H1 (cell line): ENCODE results near the gene CYSRT1. TPM values are rescaled to one million over a fixed set of nuclear protein-coding genes. Genes with fewer than 3 reads are reported as not detected.

Experiments
- ATF2 ChIP-seq: IDR thresholded peaks from 2 replicates; pipeline ENCODE4 v1.6.1; 2012; ENCODE audit warnings: low read length, inconsistent platforms
- BRCA1 ChIP-seq: IDR thresholded peaks from 2 replicates; pipeline ENCODE4 v1.6.1; 2012; ENCODE audit warnings: low read depth, low read length, improper control_type of control experiment
- CBX8 ChIP-seq: fragments of 300-800, 300-1000 bp; sonication (generic); IDR thresholded peaks from 2 replicates; pipeline ENCODE4 v1.7.1; 2016; ENCODE audit warnings: low read depth, low read length, borderline replicate concordance
- EGR1 ChIP-seq: IDR thresholded peaks from 2 replicates; pipeline ENCODE4 v1.6.1; 2011; ENCODE audit warnings: low read depth, low read length, borderline replicate concordance
- FOSL1 ChIP-seq: IDR thresholded peaks from 2 replicates; pipeline ENCODE4 v1.6.1; 2011; ENCODE audit warnings: mild to moderate bottlenecking, low read depth, low read length, moderate library complexity; ENCODE audit not compliant: insufficient read depth
- NRF1 ChIP-seq: IDR thresholded peaks from 2 replicates; pipeline ENCODE4 v1.6.1; 2011; ENCODE audit warnings: mild to moderate bottlenecking, low read depth, low read length, improper control_type of control experiment
- YY1 ChIP-seq: IDR thresholded peaks from 2 replicates; pipeline ENCODE4 v1.6.1; 2011; ENCODE audit warnings: low read depth, mild to moderate bottlenecking, low read length
- polyA plus RNA-seq, 7 experiments: library from polyadenylated mRNA; depleted of rRNA in 3 of 7; stranded (reverse) in 5 of 7; unstranded in 2 of 7; fragments of >200 nt in 5 of 7; fragments of 200-250 nt in 2 of 7; gene quantifications; 1 replicate in 5 of 7; 2 replicates in 1 of 7; 4 replicates in 1 of 7; pipeline versions ENCODE4 v1.2.1 to v1.2.3, GENCODE V29; 2011 to 2013; ENCODE audit warnings: missing spikeins in 2 of 7, mixed read lengths in 2 of 7
- total RNA-seq: library from RNA; stranded (reverse); fragmentation: NEBNext Ultra II Directional; extraction: Animal tissue kit (Norgen Biotek cat#: 25700); gene quantifications from 2 replicates; pipeline ENCODE4 v1.2.1, GENCODE V29; 2021
- TF ChIP-seq, protein P1 (sequence below): fragments of 300-600 bp; sonication (generic); IDR thresholded peaks from 2 replicates; pipeline ENCODE4 v1.7.1; 2012; ENCODE audit warnings: low read length, moderate library complexity, mild to moderate bottlenecking, inconsistent platforms; ENCODE audit not compliant: insufficient replicate concordance

The CYSRT1 gene
- total and polyA plus RNA-seq, 2 of the 8 experiments (the other 6 are each of a cell fraction or from before 2014, with no cell fraction given) = 1.0 to 6.5 TPM

GRCh38 chr9:137205126-137206069, 19.6 kb upstream of the CYSRT1 start, which contains the start of the genes NDOR1 and TMEM203 (continued):
- no peak for TF ChIP-seq BRCA1
- TF ChIP-seq EGR1 = no peak
- TF ChIP-seq YY1 = peak; percentile 94
- no peak for TF ChIP-seq NRF1
- TF ChIP-seq, protein P1, sequence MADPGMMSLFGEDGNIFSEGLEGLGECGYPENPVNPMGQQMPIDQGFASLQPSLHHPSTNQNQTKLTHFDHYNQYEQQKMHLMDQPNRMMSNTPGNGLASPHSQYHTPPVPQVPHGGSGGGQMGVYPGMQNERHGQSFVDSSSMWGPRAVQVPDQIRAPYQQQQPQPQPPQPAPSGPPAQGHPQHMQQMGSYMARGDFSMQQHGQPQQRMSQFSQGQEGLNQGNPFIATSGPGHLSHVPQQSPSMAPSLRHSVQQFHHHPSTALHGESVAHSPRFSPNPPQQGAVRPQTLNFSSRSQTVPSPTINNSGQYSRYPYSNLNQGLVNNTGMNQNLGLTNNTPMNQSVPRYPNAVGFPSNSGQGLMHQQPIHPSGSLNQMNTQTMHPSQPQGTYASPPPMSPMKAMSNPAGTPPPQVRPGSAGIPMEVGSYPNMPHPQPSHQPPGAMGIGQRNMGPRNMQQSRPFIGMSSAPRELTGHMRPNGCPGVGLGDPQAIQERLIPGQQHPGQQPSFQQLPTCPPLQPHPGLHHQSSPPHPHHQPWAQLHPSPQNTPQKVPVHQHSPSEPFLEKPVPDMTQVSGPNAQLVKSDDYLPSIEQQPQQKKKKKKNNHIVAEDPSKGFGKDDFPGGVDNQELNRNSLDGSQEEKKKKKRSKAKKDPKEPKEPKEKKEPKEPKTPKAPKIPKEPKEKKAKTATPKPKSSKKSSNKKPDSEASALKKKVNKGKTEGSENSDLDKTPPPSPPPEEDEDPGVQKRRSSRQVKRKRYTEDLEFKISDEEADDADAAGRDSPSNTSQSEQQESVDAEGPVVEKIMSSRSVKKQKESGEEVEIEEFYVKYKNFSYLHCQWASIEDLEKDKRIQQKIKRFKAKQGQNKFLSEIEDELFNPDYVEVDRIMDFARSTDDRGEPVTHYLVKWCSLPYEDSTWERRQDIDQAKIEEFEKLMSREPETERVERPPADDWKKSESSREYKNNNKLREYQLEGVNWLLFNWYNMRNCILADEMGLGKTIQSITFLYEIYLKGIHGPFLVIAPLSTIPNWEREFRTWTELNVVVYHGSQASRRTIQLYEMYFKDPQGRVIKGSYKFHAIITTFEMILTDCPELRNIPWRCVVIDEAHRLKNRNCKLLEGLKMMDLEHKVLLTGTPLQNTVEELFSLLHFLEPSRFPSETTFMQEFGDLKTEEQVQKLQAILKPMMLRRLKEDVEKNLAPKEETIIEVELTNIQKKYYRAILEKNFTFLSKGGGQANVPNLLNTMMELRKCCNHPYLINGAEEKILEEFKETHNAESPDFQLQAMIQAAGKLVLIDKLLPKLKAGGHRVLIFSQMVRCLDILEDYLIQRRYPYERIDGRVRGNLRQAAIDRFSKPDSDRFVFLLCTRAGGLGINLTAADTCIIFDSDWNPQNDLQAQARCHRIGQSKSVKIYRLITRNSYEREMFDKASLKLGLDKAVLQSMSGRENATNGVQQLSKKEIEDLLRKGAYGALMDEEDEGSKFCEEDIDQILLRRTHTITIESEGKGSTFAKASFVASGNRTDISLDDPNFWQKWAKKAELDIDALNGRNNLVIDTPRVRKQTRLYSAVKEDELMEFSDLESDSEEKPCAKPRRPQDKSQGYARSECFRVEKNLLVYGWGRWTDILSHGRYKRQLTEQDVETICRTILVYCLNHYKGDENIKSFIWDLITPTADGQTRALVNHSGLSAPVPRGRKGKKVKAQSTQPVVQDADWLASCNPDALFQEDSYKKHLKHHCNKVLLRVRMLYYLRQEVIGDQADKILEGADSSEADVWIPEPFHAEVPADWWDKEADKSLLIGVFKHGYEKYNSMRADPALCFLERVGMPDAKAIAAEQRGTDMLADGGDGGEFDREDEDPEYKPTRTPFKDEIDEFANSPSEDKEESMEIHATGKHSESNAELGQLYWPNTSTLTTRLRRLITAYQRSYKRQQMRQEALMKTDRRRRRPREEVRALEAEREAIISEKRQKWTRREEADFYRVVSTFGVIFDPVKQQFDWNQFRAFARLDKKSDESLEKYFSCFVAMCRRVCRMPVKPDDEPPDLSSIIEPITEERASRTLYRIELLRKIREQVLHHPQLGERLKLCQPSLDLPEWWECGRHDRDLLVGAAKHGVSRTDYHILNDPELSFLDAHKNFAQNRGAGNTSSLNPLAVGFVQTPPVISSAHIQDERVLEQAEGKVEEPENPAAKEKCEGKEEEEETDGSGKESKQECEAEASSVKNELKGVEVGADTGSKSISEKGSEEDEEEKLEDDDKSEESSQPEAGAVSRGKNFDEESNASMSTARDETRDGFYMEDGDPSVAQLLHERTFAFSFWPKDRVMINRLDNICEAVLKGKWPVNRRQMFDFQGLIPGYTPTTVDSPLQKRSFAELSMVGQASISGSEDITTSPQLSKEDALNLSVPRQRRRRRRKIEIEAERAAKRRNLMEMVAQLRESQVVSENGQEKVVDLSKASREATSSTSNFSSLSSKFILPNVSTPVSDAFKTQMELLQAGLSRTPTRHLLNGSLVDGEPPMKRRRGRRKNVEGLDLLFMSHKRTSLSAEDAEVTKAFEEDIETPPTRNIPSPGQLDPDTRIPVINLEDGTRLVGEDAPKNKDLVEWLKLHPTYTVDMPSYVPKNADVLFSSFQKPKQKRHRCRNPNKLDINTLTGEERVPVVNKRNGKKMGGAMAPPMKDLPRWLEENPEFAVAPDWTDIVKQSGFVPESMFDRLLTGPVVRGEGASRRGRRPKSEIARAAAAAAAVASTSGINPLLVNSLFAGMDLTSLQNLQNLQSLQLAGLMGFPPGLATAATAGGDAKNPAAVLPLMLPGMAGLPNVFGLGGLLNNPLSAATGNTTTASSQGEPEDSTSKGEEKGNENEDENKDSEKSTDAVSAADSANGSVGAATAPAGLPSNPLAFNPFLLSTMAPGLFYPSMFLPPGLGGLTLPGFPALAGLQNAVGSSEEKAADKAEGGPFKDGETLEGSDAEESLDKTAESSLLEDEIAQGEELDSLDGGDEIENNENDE = no peak
- TF ChIP-seq FOSL1 = no peak
- TF ChIP-seq CBX8 = no peak
- no peak for TF ChIP-seq ATF2
